Measurements from ENCODE around the gene SLC23A2.
"Not testable (repeated sequence)": the region's sequence is repeated elsewhere in the genome, so short reads cannot be mapped to it uniquely, and the experiment has no call there.

The SLC23A2 gene

DNA sequence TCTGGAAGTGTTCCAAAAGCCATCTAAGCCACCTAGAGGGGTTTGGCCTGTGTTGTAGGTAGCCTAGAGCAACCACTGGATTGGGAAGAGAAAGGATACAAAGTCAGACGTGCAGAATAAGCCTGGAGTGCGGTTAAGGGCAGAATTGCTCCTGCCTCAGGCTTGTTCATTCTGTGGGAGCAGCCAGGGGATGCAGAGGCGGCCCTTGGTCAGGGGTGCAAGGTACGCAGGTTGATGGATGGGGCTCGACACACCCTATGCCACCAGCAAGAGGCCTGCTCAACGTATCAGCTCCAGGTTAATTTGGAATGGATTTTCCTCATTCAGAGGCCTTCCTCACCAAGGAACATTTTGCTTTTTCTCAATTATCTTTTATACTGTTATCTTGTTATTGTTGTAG lies 129.8 kb downstream of the SLC23A2 start:
- no peak for DNase-seq

DNA sequence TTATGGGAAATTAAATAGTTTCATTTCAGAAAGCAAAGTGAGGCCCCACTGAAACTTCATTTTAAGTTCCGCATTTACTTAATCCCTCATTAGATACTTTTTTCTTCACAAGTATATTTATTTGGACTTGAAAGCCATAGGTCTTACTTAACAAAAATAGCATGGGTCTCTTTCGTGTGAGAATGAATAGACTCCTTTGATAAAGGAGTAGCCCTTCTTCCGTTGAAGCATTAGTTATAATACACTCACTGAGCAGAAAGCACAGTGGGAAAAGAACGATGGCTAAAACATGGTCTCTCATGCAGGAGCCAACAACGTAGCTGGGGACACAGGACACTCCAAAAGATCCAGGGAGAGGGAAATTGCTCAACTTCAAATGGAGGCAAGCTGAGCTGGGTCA lies 130.4 kb downstream of the SLC23A2 start:
- no peak for DNase-seq

DNA sequence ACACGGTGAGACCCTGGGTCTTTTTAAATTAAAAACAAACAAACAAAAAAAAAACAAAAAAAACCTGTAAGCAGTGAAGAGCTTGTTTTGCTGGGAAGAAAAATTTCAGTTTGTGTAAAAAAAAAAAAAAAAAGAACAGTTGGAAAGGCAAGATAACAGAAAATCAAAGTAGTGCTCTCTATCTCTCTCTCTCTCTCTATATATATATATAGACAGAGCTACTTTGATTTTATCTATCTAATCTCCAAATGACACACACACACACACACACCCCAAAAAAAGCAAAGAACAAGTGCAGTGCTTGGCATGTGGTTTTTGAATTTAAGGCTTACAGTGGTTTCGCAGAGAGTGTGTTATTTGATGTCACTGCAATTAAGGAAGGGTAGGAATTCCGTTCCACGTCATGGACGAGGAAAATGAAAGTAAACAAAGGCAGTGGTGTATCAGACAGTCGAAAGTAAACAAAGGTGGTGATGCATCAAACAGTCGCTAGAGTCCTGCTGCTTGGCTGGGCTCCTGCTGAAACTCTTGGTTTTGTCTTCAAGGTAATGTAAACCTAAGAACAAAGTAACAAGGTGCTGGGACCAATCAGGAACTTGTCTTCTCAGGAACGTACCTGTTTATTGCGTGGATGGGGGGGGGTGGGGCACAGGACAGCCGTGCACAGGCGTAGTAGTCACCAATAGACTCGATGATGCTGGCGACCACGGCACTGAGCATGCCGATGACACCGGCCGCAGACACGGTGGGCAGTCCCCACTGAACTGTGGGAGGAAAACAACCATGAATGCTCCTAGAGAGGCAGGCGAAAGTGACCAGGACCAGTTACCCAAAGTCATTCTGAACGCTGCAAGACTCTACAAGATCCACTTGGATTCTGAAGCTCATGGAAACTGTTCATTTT lies 131.8 kb downstream of the SLC23A2 start:
- DNase-seq: no peak

DNA sequence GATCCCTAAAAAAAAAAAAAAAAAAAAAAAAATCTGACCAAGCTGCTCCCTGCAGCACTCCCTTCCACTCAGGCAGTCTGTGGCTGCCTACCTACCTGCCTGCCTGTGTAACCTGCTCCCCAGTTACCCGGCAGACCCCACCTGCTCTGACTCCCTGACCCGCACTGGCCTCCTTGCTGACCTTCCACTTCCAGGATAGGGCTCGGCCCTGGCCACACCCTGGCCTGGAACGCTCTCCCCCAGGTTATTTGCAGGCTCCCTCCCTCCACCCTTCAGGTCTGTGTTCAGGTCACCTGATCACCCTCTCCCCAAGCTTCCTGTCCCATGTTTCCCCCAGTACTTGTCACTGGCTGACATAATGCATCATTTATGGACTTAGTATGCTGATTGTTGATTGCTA lies 134.3 kb downstream of the SLC23A2 start:
- no peak for DNase-seq

DNA sequence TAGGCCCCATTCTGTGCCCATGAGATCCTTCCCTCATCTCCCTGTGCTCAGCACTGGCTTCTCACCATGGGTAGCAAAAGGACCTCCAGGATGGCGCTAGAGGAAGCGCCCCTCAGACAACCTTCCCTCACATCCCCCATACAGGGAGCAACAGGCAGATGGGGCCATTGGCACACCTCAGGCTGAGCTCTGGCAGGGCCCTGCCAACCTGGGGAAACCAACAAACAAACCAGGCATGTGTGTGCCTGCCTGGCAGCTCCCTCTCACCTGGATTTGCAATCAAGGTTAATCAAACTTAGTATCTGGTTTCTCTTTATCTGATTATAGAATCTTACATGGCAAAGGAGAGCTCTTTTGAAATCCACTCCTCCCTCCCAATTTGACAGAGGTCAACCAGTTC lies 134.9 kb downstream of the SLC23A2 start:
- DNase-seq: no peak

DNA sequence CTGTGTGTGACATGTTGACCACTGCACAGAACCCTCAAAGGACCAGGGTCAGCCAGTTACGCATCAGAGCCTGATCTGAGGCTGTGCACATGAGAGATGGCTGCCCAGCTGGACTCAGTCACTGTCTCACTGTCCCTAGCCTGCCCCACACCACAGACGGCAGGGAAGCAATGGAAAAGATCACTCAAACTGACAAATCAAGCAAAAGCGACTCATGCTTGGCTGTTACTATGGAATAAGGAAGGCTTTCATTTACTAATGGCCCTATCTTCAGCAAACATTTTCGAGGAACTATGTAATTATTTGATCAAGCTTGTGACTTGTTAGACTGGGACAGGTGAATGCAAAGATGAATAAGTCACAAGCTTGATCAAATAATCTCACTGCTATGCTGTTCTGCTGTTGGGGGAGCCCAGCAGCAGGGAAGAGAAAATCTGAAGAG lies 137.0 kb downstream of the SLC23A2 start:
- no peak for DNase-seq

DNA sequence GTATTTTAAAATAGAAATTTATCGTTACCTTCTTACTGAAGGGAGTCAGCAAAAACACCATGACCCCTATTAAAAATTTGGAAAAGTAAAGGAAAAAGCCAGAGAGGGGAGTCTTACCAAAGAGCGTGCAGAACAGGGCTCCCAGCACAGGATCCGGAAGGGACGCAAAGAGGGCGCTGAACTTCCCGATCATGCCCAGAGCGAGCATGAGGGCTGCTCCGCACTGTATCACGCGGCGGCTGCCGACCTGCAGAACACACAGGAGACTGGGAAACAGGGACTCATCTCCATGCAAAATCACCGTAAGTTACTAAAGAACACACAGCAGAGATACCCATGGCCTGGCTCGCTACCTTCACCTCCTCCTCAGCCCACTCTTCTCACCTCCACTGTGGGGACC lies 138.6 kb downstream of the SLC23A2 start:
- no peak for DNase-seq

DNA sequence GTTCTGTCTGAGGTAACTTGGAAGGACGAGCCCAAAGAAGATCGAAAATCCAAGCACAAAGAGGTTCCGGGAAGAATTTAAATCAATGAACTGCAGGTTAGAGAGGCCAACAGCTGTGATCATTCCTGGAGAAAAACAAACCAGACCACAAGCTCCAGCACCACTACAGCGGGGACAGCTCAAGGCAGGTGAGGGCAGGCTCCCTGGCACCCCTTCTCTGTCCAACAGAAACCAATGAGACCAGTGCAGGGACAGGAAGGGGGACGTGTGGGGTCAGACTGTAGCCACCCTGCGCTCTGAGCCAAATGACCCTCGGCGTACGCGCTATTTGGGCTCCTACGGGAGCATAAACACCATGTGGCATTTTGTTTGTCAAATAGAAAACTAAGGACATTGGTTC lies 139.3 kb downstream of the SLC23A2 start:
- DNase-seq: no peak

DNA sequence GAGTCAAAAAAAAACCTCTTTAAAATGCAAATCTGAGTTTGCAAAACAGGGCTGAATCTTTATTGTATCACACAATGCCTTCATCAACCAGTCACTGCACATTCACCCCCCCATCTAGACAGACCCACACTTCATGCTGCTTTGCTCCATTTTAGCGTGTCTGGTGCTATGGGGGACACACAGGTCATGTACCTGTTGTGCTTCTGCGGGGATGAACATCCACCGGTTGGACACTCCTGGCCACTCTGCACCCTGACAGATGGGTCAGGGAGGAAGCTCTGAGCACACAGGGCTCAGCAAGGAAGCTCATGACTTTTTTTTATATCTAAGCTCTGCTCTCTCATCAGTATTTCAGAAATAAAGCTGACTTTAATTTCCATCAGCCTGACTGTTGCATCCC lies 143.3 kb downstream of the SLC23A2 start:
- no peak for DNase-seq

DNA sequence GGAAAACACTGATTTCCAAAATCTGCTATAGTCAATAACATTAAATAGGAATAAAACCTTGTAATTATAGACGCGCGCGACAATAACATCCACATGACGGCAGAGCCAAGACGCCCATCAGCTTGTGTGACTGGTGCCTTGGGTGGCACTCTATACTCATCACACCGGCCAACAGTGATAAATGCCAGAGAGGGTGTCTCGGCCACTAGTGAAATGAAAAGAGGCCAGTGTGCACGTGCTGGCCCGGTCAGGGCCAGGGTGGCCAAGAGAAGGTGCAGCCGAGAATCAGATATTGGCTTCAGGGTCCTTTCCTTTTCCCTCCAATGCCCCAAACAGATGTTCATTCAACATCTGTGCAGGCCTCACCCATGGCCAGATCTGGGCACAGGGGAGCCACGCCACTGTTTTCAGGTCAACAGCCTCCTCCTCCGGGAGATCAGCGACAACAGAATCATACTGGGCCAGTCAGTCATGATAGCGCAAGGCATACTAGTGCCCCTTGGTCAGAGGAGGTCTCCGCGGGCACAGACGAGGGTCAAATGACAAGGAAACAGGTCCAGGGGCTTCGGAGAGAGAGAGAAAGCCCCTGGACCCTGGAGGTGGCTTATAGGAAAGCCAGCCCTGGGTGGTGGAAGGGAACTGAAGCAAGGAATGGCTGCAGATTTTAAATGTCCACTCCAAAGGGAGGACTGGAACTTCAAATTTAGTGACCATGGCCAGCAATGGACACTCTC lies 145.1 kb downstream of the SLC23A2 start:
- no peak for DNase-seq

DNA sequence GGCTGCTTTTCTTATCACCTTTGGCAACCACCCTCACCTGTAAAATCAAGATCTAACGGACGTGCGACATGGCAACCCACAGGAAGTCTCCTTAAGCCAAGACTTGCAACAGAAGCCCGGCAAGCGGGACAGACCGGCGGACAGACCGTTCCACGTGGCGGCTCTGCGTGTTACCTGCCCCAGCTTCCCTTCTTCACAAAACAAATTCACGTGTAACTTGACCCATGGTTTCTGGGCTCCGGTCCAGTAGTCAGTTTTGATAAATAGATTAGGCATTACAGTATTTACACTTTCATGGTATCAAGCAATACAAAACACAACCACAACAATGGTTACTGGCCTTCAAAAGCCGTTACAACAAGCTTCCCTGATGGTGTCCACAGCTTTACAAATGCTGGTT lies 145.8 kb downstream of the SLC23A2 start:
- no peak for DNase-seq

DNA sequence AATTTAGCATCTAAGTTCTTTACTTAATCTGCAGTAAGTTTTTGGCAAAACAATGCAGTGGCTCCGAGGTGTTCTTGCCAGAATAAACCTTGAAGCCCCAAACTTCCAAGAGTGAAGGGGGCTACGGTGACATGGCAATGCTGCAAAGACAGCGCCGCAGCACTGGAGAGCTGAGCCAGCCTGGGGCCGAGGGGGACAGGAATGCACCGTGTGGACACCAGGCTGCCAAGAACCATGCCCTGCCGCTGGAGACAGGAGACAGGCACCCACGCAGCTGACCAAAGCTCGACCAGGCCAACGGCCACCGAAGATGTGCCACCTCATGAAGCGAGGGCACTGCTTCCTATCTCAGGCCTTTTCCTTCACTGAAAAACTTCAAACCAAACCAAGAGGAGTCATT lies 146.2 kb downstream of the SLC23A2 start:
- DNase-seq: no peak

DNA sequence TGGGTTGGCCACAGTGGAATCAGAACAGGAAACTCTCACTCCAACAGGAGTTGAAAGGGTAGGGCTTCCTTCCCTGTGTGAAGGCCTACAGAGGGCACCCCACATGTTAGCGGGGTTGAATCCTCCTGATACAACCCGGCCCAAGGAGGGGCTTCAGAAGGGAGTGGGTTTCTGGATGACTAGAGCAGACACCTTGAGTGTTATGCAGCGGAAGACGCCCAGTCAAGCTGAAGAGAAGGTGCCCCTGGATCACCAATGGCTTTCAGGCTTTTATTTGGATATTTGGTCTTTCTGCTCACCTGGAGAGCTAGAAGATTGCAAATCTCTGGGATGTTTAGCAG lies 146.8 kb downstream of the SLC23A2 start:
- no peak for DNase-seq

DNA sequence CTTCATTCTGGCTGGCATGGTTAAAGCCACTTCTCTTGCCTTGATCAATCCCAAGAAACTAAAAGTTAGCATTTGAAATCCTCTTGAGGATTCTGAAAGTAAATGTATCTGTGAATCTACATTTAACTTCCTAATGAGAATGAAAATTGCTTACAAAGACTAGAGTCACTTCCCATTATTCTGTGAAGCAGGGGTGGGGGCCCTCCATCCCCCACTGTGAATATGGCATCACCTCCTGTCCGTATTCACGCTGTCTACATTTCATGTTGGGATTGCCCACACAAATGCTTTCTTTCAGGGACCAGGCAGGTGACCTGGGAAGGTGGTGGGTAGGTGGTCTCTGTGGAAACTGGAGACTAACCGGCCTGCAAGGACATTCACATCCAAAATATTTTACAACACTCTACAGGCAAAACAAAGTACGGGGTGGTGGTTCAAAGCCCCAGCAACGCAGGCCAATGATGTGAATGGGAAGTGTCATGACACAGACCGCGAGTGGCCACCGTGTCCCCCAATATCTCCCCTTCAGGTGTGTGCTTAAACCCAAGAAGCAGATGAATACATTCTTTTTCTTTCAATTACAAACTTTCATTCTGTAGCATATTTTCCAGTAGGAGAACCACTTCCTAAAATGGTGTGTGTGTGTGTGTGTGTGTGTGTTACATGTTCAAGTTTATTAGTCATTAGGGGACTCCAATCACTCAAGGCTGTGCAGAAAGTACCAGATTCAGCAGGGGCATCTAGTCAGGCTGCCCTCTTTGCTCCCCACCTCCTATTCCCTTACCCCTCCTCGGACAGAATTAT lies 147.4 kb downstream of the SLC23A2 start:
- DNase-seq: no peak

DNA sequence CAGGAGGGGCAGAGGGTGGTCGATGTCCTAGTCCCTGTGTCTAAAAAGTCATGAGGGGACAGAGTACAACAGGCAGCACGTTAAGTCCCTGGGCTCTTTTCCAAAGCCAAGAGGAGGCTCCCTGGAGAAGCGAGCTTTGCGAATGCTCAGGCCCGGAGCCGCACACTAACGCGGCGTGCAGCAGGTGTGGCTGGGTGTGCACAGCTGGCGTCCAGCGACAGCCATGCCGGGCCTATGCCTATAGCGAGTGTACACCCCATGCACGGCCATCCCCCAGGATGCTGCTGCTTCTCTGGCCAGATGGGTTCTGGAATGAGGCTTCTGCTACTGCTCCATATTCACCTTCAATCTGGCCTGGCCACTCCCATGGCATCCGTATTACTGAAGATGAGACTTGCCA lies 148.3 kb downstream of the SLC23A2 start:
- no peak for DNase-seq

DNA sequence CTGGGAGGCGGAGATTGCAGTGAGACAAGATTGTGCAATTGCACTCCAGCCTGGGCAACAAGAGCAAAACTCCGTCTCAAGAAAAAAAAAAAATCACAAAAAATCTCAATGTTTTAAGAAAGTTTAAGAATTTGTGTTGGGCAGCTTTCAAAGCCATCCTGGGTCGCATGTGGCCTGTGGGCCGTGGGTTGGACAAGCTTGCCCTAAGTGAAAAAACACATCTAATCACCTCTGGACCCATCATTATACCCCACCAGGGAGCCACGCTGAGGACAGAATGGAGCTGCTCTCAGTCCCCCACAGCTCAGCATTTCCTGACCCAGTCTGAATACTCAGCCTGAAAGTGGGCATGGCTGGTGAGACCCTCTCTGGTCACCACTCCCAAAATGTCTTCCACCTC lies 150.3 kb downstream of the SLC23A2 start:
- no peak for DNase-seq

DNA sequence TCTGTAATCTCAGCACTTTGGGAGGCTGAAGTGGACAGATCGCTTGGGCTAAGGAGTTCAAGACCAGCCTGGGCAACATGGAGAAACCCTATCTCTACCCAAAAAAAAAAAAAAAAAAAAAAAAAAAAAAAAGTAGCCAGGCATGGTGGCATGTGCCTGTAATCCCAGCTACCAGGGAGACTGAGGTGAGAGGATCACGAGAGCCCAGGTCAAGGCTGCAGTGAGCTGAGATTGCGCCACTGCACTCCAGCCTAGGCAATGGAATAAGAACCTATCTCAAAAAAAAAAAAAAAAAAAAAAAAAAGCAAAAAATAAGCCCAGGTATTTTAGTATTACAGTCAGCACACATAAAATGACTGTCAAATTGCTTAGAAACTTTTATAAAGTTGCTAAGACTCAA lies 152.5 kb downstream of the SLC23A2 start:
- not testable (repeated sequence) for DNase-seq

DNA sequence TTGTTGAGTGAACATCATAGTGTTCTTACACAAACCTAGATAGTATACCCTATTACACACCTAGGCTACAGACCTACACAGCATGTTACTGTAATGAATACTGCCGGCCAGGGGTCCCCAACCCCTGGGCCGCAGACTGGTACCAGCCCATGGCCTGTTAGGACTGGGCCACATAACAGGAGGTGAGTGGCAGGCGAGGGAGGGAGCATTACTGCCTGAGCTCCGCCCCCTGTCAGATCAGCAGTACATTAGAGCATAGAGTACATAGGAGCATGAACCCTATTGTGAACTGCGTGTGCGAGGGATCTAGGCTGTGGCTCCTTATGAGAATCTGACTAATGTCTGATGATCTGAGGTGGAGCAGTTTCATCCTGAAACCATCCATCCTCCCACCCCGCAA lies 153.3 kb downstream of the SLC23A2 start:
- DNase-seq: no peak

DNA sequence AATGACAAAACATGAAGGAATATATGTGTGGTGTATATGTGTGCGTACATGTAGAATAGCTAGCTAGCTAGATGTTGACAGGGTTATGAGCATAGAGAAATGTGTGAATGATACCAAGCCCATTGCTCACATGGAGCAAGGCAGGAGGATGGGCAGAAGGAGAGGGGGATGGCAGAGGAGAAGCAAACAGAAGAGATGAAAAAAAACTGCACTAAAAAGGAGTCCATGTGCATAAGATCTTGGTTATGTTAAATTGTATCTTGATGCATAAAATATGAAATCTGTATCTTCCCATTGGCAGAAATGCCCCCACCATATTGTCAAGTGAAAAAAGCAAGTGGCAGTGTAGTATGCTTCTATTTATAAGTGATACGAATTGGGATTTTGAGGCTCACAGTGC lies 154.5 kb downstream of the SLC23A2 start:
- DNase-seq: no peak

DNA sequence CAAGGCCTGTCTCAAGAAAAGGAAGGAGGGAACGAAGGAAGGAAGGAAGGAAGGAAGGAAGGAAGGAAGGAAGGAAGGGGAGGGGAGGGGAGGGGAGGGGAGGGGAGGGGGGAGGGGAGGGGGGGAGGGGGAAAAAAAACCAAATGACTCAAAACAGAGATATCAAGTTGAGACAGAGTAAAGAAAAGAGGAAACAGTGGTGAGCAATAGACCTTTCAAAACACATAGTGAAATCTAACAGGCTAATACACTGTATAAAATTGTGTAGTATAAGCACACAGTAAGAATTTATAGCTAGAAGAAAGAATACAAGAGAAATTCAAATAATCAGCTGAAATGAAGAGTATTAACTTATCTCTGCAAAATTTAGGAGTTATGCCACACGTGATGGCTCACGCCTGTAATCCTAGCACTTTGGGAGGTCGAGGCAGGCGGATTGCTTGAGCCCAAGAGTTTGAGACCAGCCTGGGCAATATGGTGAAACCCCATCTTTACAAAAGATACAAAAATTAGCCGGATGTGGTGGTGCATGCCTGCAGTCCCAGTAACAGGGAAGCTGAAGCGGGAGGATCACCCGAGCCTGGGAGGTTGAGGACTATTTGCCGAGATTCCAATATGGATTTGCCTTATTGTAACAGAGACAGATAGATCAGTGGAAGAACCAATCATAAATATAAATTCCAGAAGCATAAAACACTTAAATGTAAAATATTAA lies 156.4 kb downstream of the SLC23A2 start:
- DNase-seq: no peak

DNA sequence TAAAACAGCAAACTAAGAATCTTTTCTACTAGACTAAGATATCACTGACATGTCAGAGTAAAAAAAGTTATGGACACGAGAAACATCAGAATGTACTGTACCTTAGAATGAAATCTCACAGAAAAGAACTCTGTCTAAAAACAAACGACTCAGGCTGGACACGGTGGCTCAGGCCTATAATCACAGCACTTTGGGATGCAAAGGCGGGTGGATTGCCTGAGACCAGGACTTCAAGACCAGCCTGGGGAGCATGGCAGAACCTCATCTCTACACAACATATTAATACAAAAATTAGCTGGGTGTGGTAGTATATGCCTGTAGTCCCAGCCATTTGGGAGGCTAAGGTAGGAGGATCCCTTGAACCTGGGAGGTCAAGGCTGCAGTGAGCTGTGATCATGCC lies 157.0 kb downstream of the SLC23A2 start:
- DNase-seq: no peak

DNA sequence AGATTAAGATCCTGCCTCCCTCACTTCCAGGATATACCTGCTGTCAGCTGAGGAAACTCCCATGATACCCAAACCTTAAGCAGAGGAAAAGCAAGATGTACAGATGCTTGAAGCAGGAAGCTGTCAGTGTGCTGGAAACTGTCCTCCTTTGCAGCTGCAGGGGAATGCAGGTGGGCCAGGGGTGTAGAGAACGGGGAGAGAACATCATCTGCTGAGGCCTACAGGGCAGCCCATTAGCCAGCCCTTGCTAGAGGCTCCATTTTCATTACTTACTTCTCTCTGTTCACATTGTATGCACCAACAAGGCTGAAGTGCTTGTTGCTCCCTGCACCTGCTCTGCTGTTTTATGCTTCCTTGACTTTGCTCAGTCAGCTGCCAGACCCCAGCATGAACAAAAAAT lies 160.5 kb downstream of the SLC23A2 start:
- DNase-seq: no peak

DNA sequence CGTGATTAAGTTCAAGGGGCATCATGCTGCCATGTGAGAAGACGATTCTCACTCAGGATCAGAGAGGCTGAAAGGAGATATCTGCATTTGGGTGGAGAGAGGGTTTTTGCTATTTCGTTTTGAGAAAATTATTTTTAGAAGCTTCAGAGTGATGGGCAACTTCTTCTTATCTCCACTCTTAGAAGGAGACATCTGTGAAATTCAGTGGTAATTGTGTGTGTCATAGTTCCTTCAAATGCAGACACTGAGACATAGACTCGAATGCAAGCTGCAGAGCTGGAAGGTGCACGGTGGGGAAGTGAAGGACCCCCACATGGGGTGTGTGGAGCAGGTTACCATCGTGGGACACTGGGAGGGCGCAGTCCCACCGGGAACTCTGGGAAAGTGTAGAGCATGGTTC lies 162.8 kb downstream of the SLC23A2 start:
- DNase-seq: no peak

All from fibroblast of skin of right quadriceps (primary cell).